Activated naive CD4-positive, alpha-beta T cell (primary cell): ENCODE data around the gene RBBP6.
"Not testable (repeated sequence)": the region's sequence is repeated elsewhere in the genome, so short reads cannot be mapped to it uniquely, and the experiment has no call there.

ENCODE experiments used
- DNase-seq, 4 experiments: peaks; one replicate each; lab custom pipeline; 2025; lab: John Stamatoyannopoulos, UW

Gene RBBP6

DNA sequence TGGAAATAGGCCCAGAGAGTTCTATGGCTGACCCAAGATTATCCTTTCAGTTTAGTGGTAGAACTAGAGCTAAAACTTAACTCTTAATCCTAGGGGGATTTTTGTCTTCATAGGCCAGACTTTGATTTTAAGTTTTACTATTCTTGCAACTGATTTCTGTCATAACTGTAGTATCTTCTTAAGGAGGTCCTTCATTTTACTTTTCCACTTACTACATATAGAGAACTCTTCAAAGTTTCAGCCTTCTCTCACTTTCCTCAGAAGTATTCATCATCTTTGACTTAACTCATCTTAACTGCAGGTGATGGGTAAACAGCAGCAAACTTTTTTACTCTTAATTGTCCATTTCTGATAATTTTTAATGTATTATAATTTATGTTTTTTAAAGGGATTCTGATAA is 23.4 kb downstream of the RBBP6 start:
- no peak for DNase-seq

DNA sequence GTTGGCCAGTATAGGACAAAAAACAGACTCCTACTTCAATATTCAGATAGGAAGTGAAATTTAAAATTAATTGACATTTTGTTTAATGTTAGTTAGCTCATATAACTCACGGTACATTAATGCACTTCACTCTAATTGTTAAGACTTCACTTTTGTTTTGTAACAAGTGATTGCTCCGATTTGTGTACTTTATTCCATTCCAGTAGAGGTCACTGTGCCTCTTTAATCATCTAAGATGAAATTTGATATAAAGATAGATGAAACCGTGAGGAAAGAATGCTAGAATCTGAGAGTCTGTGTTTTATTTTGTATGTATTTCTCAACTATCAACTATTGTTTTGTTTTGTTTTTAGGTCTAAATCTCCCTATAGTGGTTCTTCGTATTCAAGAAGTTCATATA is 29.0 kb downstream of the RBBP6 start:
- no peak for DNase-seq

DNA sequence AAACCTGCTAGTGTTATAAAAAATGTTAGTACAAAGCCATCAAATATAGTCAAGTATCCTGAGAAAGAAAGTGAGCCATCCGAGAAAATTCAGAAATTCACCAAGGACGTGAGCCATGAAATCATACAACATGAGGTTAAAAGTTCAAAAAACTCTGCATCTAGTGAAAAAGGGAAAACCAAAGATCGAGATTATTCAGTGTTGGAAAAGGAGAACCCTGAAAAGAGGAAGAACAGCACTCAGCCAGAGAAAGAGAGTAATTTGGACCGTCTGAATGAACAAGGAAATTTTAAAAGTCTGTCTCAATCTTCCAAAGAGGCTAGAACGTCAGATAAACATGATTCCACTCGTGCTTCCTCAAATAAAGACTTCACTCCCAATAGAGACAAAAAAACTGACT is 31.7 kb downstream of the RBBP6 start:
- DNase-seq: no peak

DNA sequence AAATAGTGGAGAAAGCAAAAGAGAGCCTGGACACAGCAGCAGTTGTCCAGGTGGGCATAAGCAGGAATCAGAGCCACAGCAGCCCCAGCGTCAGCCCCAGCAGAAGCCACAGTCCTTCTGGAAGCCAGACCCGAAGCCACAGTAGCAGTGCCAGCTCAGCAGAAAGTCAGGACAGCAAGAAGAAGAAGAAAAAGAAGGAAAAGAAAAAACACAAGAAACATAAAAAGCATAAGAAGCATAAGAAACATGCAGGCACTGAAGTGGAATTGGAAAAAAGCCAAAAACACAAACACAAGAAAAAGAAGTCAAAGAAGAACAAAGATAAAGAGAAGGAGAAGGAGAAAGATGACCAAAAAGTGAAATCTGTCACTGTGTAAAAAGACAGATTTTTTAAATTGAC is 32.7 kb downstream of the RBBP6 start:
- no peak for DNase-seq

DNA sequence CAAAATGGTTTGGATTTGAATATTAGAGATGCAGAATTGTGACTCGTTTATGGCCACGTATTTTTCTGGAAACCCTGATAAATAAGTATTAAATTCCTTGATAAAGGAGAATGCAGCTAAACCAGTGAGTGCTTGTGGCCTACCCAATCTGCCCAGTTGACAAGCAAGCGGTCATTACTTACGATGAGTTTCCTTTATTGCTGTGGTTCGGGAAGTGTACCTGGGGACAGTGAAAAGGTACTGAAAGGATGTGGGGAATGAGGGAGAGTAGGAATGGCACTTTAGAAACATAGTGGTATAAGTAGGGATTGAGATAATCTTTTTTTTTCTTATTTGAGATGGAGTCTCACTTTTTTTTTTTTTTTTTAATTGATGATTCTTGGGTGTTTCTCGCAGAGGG is 33.8 kb downstream of the RBBP6 start:
- no peak for DNase-seq

DNA sequence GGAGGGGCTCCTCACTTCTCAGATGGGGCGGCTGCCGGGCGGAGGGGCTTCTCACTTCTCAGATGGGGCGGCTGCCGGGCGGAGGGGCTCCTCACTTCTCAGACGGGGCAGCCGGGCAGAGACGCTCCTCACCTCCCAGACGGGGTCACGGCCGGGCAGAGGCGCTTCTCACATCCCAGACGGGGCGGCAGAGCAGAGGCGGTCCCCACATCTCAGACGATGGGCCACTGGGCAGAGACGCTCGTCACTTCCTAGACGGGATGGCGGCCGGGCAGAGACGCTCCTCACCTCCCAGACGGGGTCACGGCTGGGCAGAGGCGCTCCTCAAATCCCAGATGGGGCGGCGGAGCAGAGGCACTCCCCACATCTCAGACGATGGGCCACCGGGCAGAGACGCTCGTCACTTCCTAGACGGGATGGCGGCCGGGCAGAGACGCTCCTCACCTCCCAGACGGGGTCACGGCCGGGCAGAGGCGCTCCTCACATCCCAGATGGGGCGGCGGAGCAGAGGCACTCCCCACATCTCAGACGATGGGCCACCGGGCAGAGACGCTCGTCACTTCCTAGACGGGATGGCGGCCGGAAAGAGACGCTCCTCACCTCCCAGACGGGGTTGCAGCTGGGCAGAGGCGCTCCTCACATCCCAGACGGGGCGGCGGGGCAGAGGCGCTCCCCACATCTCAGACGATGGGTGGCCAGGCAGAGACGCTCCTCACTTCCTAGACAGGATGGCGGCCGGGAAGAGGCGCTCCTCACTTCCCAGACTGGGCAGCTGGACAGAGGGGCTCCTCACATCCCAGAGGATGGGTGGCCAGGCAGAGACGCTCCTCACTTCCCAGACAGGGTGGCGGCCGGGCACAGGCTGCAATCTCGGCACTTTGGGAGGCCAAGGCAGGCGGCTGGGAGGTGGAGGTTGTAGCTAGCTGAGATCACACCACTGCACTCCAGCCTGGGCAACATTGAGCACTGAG is 35.4 kb downstream of the RBBP6 start:
- DNase-seq: not testable (repeated sequence)

DNA sequence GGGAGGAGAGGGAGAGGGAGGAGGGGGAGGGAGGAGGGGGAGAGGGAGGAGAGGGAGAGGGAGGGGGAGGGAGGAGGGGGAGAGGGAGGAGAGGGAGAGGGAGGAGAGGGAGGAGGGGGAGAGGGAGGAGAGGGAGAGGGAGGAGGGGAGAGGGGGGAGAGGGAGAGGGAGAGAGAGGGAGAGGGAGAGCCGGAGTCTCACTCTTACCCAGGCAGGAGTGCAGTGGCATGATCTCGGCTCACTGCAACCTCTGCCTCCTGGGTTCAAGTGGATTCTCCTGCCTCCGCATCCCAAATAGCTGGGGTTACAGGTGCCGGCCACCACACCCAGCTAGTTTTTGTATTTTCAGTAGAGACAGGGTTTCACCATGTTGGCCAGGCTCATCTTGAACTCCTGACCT is 36.4 kb downstream of the RBBP6 start:
- not testable (repeated sequence) for DNase-seq

DNA sequence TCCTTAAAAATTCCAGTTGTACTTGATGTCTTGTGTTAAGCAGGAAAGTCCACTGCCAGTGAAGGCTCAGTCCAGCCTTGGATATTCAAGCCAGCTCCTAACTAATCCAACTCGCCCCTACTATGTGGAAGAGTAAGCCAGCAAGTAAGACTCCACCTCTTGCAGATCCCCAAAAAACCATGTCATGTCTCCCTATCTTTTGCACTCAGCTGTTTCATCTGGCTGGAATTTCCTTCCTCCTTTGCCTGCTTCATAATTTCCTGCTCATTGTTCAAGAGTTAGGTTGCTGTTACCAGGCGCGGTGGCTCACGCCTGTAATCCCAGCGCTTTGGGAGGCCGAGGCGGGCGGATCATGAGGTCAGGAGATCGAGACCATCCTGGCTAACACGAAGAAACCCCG is 37.8 kb downstream of the RBBP6 start:
- DNase-seq: no peak

DNA sequence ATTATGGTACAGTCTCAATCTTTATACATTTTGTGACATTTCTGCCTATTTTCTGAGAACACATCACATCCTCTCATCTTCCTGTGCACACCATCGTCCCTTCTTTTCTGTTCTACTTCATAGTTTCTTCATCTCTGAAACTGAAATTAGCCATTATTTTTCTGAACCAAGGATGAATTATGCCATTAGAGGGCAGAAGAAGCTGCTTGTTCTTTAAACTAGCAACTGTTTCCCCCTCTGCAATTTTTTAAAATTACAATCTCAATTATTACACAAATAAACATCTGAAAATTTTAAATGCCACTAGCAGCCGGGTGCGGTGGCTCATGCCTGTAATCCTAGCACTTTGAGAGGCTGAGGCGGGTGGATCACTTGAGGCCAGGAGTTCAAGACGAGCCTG is 41.3 kb downstream of the RBBP6 start:
- DNase-seq: no peak

DNA sequence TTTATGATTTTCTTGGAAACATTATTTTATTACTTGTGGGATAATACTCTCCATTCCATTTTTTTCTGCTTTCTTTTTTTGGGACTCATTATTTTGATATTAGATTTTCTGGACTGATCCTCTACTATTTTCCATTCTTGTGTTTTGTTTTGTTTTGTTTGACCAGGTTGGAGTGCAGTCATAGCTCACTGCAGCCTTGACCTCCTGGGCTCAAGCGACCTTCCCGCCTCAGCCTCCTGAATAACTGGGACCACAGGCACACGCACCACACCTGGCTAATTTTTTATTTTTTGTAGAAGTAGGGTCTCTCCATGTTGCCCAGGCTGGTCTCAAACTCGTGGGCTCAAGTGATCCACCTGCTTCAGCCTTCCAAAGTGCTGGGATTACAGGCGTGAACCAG is 44.1 kb downstream of the RBBP6 start:
- no peak for DNase-seq

DNA sequence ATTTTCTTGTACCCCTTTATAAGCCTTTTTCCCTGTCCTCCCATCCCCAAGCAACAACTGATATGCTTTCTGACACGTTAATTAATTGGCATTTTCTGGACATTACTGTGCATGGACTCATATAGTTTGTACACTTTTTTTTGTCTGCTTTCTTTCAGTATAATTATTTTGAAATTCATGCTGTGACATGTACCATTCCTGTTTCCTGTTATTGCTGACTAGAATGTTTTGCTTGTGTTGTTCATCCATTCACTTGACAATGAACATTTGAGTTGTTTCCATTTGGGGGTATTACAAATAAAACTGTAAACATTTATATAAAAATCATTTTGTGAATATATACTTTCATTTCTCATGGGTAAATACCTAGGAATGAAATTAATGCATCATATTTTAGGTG is 50.6 kb downstream of the RBBP6 start:
- no peak for DNase-seq

DNA sequence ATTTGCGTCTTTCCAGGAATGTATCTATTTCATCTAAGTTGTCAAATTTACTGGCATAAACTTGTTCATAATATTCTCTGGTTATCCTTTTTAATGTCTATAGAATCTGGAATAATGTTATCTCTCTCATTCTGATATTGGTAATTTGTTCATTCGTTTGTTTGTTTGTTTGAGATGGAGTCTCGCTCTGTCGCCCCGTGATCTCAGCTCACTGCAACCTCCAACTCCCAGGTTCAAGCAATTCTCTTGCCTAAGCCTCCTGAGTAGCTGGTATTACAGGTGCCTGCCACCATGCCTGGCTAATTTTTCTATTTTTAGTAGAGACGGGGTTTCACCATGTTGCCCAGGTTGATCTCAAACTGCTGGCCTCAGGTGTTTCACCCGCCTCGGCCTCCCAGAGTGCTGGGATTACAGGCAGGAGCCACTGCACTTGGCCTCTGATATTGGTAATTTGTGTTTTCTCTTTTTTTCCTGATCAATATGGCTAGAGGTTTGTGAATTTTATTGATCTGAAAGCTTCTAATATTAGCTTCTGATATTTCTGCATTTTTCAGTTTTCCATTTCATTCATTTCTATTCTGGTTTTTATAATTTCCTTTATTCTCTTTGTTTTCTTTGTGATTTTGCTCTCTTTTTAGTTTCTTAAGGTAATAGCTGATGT is 59.5 kb downstream of the RBBP6 start:
- no peak for DNase-seq

DNA sequence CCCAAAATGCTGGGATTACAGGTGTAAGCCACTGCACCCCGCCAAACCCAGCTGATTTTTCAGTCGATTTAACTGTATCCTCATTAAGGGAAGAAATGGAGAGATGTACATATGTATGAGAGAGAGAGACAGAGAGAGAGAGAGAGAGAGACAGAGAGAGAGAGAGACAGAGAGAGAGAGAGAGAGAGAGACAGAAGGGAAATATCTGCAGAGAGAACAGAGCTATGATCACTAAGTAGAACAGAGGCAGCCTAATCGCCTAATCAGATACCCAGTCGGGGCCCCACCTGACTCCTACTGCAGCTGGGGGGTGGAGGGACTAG is 70.0 kb downstream of the RBBP6 start:
- no peak for DNase-seq

DNA sequence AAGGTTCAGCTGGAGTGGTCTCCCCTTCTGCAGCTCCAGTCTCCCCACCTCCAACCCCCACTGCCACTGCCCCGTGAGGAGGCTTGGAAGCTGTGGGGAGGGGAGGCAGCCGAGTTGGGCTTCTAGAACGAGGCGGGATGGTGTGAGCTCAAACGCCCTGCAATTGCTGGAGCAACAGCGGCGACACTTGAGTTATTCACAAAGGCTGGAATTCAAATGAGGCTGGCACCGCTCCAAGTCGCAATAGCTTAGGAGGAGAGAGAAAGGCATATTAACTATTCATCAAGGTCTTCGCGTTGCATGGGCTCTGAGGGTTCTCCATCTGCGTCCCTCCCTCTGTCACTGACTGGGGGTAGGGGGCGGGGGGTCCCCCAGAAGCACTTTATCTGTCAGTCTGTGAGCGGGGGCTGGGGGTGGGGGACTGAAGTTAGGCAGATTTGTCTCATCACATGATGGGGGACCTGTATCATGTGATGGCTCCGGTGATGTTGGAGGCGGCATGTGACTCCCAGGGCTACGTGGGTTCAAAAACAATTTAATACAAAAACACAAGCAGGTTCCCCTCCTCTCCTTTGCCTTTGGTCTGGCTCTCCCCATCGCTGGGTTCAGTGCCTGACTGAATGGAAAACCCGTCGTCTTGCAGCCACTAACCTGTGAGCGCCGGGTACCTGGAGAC is 70.5 kb downstream of the RBBP6 start:
- DNase-seq: no peak

DNA sequence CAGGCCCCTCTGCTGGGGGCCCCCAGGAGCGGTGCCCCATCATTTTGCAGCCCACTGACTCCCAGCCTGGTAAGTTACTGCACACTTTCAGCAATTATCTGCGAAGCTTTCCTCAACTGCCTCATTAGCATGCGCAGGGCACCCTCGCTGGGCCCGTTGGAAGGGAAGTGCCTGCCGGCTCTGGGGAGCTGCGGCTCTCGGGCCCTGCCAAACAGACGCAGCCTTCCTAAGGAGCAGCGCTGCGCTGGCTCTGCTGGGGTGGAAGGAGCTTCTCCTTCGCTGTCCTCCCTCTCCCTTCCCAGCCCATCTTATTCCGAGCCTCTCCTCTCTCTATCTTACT is 71.0 kb downstream of the RBBP6 start:
- DNase-seq: no peak

DNA sequence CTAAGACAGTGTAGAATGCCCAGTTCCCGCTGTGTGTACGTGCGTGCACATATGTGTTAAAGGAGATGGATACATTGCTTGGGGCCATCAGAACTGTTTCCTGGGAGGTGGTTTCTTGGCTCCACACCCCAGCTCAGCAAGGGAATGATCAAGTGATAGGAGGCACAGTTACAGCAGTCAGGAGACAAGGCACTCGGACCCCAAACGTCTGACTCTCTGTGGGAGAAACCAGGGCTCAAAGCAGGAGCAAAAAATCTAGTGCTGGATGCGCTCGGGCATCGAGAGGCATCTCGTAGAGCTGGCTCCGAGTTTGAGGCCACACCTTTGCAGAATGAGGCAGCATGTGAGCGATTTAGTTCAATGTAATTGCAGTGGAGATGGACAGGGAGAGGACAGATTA is 71.9 kb downstream of the RBBP6 start:
- no peak for DNase-seq

DNA sequence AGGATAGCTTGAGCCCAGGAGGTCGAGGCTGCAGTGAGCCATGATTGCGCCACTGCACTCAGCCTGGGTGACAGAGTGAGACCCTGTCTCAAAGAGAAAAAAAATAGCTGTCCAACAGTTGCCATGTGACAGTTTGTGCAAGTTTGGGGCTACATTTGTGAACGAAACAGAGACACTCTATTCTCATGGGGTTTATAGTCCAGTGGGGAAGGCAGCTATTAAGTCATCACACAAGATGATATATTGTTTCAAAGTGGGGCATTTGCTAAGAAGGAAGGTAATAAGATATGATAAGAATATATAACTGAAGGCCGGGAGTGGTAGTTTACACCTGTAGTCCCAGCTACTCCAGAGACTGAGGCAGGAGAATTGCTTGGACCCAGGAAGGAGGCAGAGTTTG is 73.3 kb downstream of the RBBP6 start:
- no peak for DNase-seq

DNA sequence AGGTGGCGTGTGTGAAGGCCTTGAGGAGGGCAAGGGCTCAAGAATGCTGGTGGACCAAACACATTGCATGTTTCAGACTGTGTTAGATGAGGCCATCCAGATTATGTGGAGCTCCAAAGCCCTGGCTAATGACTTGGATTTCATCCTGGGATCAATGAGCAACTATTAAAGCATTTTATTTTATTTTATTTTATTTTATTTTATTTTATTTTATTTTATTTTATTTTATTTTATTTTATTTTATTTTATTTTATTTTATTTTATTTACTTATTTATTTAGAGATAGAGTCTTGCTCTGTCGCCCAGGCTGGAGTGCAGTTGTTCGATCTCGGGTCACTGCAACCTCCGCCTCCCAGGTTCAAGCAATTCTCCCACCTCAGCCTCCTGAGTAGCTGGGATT is 73.9 kb downstream of the RBBP6 start:
- DNase-seq: not testable (repeated sequence)

DNA sequence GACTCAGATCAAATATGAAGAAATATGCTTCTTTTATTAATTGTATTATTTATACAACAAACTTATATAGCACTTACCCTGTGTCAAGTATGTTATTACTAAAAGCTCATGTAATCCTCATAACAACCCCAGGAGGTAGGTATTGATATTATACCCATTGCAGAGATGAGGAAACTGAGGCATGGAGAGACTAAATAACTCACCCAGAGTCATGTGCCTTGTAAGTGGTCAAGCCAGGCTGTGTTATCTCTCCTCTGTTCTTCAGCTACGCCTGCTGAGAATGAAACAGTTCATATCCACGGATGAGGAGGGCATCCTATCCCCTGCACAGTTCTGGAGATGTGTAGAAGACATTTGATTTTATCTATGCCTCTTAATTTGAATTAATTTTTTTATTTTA is 78.1 kb downstream of the RBBP6 start:
- DNase-seq: no peak
